Activated CD8-positive, alpha-beta memory T cell treated with anti-CD3 and anti-CD28 coated beads for 1 hour (primary cell): ENCODE measurements around the gene EFNA2.
"Not testable (repeated sequence)": the region's sequence is repeated elsewhere in the genome, so short reads cannot be mapped to it uniquely, and the experiment has no call there.

Experiments used
- DNase-seq, 2 donors: peaks; one replicate each; pipeline ENCODE4 v3.0.0-alpha.2; 2020; ENCODE audit warnings: low read depth in 1 of 2; ENCODE audit errors: extremely low read depth in 1 of 2

The EFNA2 gene

DNA sequence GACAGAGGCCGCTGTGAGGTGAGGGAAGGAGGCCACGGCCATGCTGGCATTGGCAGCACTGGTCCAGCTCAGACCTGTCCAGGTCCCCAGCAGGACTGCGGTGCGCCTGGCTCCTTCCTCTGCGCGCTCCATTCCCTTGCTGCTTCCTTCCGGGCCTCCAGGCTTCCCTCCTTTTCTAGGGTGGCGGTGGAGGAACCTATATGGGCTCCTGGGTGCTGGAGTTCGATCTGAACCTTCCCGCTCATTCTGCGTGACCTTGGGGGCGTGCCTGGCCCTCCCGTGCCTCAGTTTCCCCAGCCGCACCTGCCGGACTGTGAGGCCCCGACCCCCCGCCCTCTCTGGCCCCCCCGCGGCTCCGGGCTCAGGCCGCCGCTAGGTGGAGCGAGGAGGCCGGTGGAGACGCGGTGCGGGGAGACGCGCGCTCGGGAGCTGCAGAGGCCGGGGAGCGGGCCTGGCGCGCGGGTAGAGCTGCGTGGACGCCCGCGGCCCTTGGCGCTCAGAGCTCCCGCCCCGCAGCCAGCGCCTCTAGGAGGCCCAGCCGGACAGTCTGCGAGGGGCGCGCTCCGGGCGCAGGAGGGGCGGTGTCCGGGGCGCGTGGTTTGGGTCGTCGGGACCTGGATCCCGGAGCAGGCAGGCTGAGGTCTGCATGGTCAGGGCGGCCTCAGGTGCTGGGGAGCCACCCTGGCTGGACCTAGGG, 29.9 kb downstream of the EFNA2 start:
- DNase-seq, result no peak

GRCh38 chr19:1316466-1316865, 30.8 kb downstream of the EFNA2 start:
- no peak for DNase-seq

DNA sequence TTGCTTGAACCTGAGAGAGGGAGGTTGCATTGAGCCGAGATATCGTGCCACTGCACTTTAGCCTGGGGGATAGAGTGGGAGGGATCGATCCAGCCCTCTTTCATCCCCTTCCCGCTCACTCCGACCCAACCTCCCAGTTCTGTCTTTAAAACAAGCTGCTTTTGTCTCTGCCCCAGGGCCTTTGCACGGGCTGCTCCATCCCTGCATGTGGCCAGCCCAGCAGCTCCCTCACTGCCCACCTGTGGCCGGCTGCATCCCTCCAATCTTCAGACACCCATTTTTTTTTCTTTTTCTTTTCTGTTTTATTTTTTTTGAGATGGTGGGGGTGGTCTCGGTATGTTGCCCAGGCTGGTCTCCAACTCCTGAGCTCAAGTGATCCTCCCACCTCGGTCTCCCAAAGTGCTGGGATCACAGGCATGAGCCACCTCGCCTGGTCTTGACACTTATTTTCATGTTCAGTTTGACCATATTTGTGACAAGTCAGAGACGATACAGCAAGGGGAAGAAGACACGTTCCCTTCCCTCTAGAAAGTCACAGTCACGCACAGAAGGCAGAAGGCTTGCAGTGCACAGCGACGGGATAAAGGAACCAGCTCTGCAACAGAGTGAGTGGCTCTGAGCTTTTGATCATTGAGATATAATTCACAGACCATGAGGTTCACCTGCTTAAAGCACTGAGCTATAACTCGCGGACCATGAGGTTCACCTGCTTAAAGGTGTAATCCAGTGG, 31.8 kb downstream of the EFNA2 start:
- no peak for DNase-seq

GRCh38 chr19:1318678-1319471, 33.2 kb downstream of the EFNA2 start:
- DNase-seq, result no peak

GRCh38 chr19:1320282-1320650, 34.6 kb downstream of the EFNA2 start:
- not testable (repeated sequence) for DNase-seq

DNA sequence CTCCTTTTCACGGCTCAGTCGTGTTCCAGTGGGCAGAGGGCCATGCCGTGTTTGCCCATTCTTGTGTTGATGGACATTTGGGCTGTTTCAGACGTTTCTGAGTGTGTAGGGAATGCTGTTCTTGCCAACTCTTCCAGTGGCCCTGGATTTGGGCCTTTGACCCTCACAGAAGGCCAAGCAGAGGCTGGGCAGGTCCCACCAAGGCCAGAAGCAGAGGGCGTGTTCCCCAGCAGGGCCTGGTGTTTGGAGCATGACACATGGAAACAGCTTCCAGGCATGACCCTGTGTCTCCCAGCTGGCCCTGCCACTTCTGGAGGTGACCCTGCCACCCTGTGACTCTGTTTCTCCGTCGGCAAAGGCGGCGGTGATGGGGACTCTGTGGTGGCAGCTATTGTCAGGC, 35.9 kb downstream of the EFNA2 start:
- DNase-seq, result no peak

DNA sequence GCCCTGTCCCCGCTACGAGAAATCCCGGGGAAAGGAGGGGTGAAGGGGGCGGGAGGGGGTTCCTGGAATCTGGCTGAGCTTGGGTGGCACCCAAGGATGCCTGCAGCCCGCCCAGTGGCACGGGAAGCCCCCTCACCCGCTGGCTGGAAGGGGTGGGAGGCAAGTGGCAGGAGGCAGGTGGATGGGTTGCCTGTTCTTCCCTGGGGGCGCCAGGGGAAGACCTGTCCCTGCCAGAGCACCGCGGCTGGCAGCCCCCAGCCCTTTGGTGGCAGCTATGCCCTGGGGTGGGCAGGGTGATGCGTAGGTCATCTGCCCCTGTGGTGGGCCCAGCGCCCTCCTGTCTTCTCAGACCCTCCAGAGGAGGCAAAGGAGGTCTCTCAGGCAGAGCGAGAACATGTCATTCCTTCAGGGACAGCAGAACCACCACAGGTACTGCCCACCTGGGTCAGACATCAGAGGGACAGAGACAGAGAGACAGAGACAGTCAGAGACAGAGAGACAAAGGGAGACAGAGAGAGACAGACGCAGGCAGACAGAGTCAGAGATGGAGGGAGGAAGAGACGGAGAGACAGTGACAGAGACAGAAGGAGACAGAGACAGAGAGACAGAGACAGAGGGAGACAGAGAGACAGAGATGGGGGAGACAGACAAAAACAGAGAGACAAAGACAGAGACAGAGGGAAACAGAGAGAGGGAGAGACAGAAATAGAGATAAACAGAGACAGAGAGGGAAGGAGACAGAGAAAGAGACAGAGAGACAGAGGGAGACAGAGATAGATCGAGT, 36.7 kb downstream of the EFNA2 start:
- no peak for DNase-seq

DNA sequence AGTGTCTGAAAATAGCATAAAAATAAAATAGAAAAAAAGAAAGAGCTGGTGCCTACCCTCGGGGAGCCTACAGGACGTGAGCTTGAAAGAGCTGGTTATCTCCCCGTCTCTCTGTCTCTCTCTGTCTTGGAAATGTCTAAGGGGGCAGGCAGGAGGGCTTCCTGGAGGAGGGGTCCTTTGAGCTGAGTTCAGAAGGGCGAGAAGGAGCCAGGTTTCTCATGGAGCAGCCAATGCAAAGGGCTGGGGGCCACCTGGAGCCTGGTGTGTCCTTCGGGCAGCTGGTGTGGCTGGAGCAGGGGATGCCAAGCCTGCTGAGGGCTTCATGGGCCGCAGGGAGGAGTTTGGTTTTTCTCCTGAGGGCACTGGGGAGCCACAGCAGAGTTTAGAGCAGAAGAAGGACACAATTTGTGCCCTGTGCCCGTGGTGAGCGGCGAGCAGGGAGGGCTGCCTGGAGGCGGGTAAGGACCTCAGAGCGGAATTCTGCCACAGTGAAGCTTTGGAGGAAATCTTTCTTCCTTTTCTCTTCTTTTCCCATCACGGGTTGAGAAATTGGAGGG, 38.7 kb downstream of the EFNA2 start:
- no peak for DNase-seq

DNA sequence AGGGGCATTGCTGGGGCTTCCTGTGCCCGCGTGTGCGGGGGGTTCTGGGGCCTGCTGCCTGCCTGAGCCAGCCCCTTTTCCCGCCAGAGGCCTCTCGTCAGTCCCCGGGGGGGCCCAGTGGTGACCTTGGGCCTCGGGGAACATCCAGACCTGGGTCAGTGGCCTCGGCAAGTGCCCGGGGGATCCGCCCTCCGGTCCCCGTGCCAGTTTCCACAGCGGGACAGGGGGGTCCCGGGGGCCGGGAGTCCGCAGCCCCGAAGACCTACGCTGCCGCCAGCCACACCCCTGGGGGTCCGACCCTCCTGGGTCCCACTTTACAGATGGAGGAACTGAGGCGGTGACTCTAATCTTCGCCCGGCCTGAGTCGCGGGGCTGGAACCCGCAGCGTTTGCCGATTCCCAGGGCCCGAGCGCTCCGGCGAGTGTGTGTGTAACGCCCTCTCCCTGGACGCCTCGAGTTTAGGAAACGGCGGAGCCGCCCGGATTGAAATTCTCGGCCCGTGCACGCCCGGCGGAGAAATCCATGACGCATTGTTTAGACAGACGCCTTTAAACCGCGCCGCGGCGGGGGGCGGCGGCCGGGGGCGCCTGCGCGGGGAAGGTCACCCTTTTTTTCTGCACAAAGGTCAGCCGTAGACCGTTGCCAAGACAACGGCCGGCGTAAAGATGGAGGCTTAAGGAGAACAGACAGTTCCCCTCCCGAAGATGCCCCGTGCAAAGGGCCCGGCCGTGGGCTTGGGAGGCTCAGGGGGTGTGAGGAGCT, 39.3 kb downstream of the EFNA2 start:
- no peak for DNase-seq

DNA sequence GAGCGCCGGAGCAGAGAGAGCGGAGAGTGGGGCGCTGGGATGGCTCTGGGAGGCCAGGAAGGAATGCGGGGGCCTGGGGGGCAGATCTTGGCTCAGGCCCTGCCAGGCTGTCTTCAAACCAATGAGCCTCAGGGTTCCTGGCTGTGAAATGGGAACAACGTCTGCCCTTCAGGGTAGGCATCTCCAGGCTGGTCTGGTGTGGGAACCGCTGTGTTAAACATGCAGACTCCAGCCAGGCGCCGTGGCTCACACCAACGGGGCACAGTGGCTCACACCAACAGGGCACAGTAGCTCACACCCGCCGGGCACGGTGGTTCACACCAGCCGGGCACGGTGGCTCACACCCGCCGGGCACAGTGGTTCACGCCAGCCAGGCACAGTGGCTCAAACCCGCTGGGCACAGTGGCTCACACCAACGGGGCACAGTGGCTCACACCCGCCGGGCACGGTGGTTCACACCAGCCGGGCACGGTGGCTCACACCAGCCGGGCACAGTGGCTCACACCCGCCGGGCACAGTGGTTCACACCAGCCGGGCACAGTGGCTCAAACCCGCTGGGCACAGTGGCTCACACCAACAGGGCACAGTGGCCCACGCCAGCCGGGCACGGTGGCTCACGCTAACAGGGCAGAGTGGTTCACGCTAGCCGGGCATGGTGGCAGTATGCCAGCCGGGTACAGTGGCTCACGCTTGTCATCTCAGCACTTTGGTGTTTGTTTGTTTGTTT, 40.1 kb downstream of the EFNA2 start:
- DNase-seq, result no peak

DNA sequence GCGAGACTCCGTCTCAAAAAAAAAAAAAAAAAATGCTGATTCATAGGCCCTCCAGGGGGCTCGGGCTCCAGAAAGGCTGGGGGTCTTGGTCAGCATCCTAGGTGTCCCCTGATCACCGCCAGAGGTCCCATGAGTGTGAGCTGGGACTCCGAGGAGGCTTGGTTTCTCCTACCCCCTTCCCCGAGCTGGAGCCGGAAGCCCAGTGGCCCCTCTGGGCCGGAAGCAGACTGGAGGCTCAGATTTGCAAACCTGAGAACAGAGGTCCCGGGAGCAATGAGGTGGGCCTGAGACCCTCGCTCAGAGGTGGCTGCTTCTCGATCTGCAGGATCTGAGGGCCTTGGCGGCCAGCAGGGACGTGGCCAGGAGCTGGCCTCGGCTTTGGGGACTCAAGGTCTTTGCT, 41.5 kb downstream of the EFNA2 start:
- DNase-seq, result no peak

DNA sequence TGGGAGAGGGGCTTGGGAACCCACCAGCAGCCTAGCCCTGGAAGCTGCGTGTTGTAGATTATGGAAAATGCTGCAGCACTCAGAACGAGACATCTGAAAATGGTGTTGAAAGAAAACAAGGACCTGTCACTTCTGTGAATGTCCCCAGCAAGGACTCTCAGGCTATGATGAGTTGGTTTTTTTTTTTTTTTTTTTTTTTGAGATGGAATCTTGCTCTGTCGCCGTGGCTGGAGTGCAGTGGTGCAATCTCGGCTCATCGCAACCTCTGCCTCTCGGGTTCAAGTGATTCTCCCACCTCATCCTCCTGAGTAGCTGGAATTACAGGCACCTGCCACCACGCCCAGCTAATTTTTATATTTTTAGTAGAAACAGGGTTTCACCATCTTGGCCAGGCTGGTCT, 46.5 kb downstream of the EFNA2 start:
- DNase-seq, result not testable (repeated sequence)

- no peak for DNase-seq
These were observed 50.5 kb downstream of the EFNA2 start for GRCh38 chr19:1336079-1336684.

- no peak for DNase-seq
These were observed 55.2 kb downstream of the EFNA2 start for GRCh38 chr19:1340681-1341469.

GRCh38 chr19:1343041-1343440, 57.4 kb downstream of the EFNA2 start:
- DNase-seq, result no peak

DNA sequence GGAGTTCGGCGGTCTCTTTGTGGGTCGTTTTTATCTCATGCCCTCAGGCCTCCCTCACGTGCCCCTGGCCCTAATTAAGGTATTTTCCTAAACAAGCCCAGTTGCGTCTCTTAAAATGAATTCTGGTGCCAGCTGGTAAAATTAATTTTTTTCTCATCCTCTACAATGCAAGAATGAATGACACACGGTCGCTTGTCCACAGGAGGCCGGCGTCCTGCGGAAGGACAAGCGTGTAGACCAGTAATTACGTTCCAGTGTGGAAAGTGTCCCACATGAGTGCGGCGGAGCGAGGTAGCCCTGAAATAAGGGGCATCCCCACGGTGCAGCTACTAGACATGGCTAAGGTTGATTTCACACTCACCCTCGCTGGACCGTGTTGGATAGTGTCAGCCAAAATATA, 63.5 kb downstream of the EFNA2 start:
- no peak for DNase-seq

GRCh38 chr19:1350867-1351266, 65.2 kb downstream of the EFNA2 start:
- no peak for DNase-seq
